Thyroid gland (tissue), 4 donors: Measurements from ENCODE around the gene OR14K1.
"Not testable (repeated sequence)": the region's sequence is repeated elsewhere in the genome, so short reads cannot be mapped to it uniquely, and the experiment has no call there.

Experiments
- CTCF ChIP-seq, 6 experiments: fragments of 200-600 bp in 3 of 6; fragments of 450-650 bp in 3 of 6; sonication (generic) in 3 of 6; IDR thresholded peaks; one replicate each; pipeline ENCODE4 v1.5.1; 2016 to 2019; ENCODE audit warnings: antibody characterized with exemption in 6 of 6, mild to moderate bottlenecking in 2 of 6, inconsistent platforms in 1 of 6, moderate library complexity in 1 of 6
- POLR2A ChIP-seq, 2 donors: fragments of 450-650 bp; IDR thresholded peaks; one replicate each; pipeline ENCODE4 v1.6.1; 2017; ENCODE audit warnings: antibody characterized with exemption in 2 of 2, mild to moderate bottlenecking in 2 of 2, moderate library complexity in 1 of 2

- TF ChIP-seq CTCF, POLR2A (IDR thresholded peaks at IDR 0.05): not testable (repeated sequence)
Observed at GRCh38 chr1:247742215-247742760, 3.9 kb downstream of the OR14K1 start.
